AG09319 (cell line): ENCODE measurements around the gene GALR2.

Experiments
- DNase-seq: peaks from one replicate; pipeline ENCODE4 v3.0.0-alpha.2; 2010; ENCODE audit warnings: low read depth; ENCODE audit errors: extremely low read depth
- CTCF ChIP-seq: IDR thresholded peaks from 2 replicates; pipeline ENCODE4 v1.5.1; 2011; ENCODE audit warnings: low read depth, mild to moderate bottlenecking, inconsistent platforms, low read length, moderate library complexity

GALR2 gene

GRCh38 chr17:76078860-76079534, 4.4 kb downstream of the GALR2 start, which contains the start of gene ZACN:
ZACN (plus strand) TSS chr17:76079182; CDS start chr17:76079265, 83 bp downstream.
- DNase-seq: no peak
- no peak for TF ChIP-seq CTCF

GRCh38 chr17:76079535-76079955, 5.0 kb downstream of the GALR2 start:
- TF ChIP-seq CTCF: no peak

GRCh38 chr17:76079956-76080767, 5.6 kb downstream of the GALR2 start:
- DNase-seq: no peak
- TF ChIP-seq CTCF: no peak

More at GRCh38 chr17:76079535-76079955, 5.0 kb downstream of the GALR2 start:
- no peak for DNase-seq

GRCh38 chr17:76080768-76081287, 6.2 kb downstream of the GALR2 start:
- DNase-seq: no peak
- no peak for TF ChIP-seq CTCF

- no peak for TF ChIP-seq CTCF
Observed at GRCh38 chr17:76081295-76082210, 7.0 kb downstream of the GALR2 start.

GRCh38 chr17:76082326-76083251, 8.0 kb downstream of the GALR2 start:
- no peak for TF ChIP-seq CTCF
- no peak for DNase-seq

More at GRCh38 chr17:76081295-76082210, 7.0 kb downstream of the GALR2 start:
- no peak for DNase-seq
